ENCODE results near the gene ARHGAP24. TPM values are rescaled to one million over a fixed set of nuclear protein-coding genes. Genes with fewer than 3 reads are reported as not detected.

The ARHGAP24 gene
- total RNA-seq, 1 experiment from 2014 or later: 65.1 TPM

- DNase-seq: peak; percentile 78
- peak overlapping the region; percentile 43 for H3K9ac ChIP-seq (ENCODE audit: low read length)
- peaks cover 7% of the 10 kb centered on the region for H3K79me2 ChIP-seq (ENCODE audit: low read length)
- peak overlapping the region; percentile 57 for H3K4me2 ChIP-seq (ENCODE audit: low read depth, low read length, poor library complexity, severe bottlenecking)
- no peaks in the 10 kb centered on the region for H4K20me1 ChIP-seq (ENCODE audit: insufficient read depth, low read depth, low read length)
- peaks cover 85% of the 10 kb centered on the region for H3K4me1 ChIP-seq (ENCODE audit: low read length)
- peak overlapping the region; percentile 62 for H3K27ac ChIP-seq (ENCODE audit: low read length)
- no peak overlapping the region for H2AFZ ChIP-seq (ENCODE audit: low read length)
- H3K9me2 ChIP-seq (replicated peaks; ENCODE audit: insufficient read depth, low read length): no peaks in the 10 kb centered on the region
- no peaks in the 10 kb centered on the region for H3K27me3 ChIP-seq (ENCODE audit: low read length)
- no peaks in the 10 kb centered on the region for H3K9me3 ChIP-seq (ENCODE audit: low read length)
- no peaks in the 10 kb centered on the region for H3K36me3 ChIP-seq (ENCODE audit: insufficient read depth, low read length)
- H3K4me3 ChIP-seq (ENCODE audit: low read length): peak overlapping the region; percentile 32
Measured at GRCh38 chr4:85928775-85929591, 454.0 kb downstream of the ARHGAP24 start.

- H3K9ac ChIP-seq (ENCODE audit: low read length): peak overlapping the region; percentile 43
- H2AFZ ChIP-seq (ENCODE audit: low read length): peak overlapping the region; percentile 10; the same call in 1 of the 2 replicates
- no peaks in the 10 kb centered on the region for H3K27me3 ChIP-seq (ENCODE audit: low read length)
- H3K4me3 ChIP-seq (ENCODE audit: low read length): peak overlapping the region; percentile 32
- H3K9me3 ChIP-seq (ENCODE audit: low read length): no peaks in the 10 kb centered on the region
- no peaks in the 10 kb centered on the region for H3K9me2 ChIP-seq (replicated peaks; ENCODE audit: insufficient read depth, low read length)
- peak overlapping the region; percentile 62 for H3K27ac ChIP-seq (ENCODE audit: low read length)
- peak; percentile 53 for DNase-seq
- H3K4me1 ChIP-seq (ENCODE audit: low read length): peaks cover 85% of the 10 kb centered on the region
- H4K20me1 ChIP-seq (ENCODE audit: insufficient read depth, low read depth, low read length): no peaks in the 10 kb centered on the region
- H3K4me2 ChIP-seq (ENCODE audit: low read depth, low read length, poor library complexity, severe bottlenecking): peak overlapping the region; percentile 57
- no peaks in the 10 kb centered on the region for H3K36me3 ChIP-seq (ENCODE audit: insufficient read depth, low read length)
- H3K79me2 ChIP-seq (ENCODE audit: low read length): peaks cover 7% of the 10 kb centered on the region
Measured at GRCh38 chr4:85929961-85930665, 455.2 kb downstream of the ARHGAP24 start.

GRCh38 chr4:85932500-85933290 is 457.7 kb downstream of the ARHGAP24 start:
- no peak for DNase-seq
- Histone ChIP-seq H3K36me3 (ENCODE audit: insufficient read depth, low read length) (no peaks in the 10 kb centered on the region), H4K20me1 (ENCODE audit: insufficient read depth, low read depth, low read length) (no peaks in the 10 kb centered on the region), H3K27me3 (ENCODE audit: low read length) (no peaks in the 10 kb centered on the region), H3K4me2 (ENCODE audit: low read depth, low read length, poor library complexity, severe bottlenecking) (peak overlapping the region; percentile 23), H3K79me2 (ENCODE audit: low read length) (peaks cover 3% of the 10 kb centered on the region; the same call in 1 of the 2 replicates), H2AFZ (ENCODE audit: low read length) (no peak overlapping the region), H3K9ac (ENCODE audit: low read length) (no peak overlapping the region), H3K9me2 (replicated peaks; ENCODE audit: insufficient read depth, low read length) (no peaks in the 10 kb centered on the region), H3K4me3 (ENCODE audit: low read length) (no peak overlapping the region), H3K9me3 (ENCODE audit: low read length) (no peaks in the 10 kb centered on the region), H3K27ac (ENCODE audit: low read length) (no peak overlapping the region), H3K4me1 (ENCODE audit: low read length) (peaks cover 63% of the 10 kb centered on the region)

GRCh38 chr4:85933291-85933640 is 458.3 kb downstream of the ARHGAP24 start:
- H4K20me1 ChIP-seq (ENCODE audit: insufficient read depth, low read depth, low read length): no peaks in the 10 kb centered on the region
- no peaks in the 10 kb centered on the region for H3K9me2 ChIP-seq (replicated peaks; ENCODE audit: insufficient read depth, low read length)
- no peak overlapping the region for H3K9ac ChIP-seq (ENCODE audit: low read length)
- H3K4me2 ChIP-seq (ENCODE audit: low read depth, low read length, poor library complexity, severe bottlenecking): no peak overlapping the region
- no peaks in the 10 kb centered on the region for H3K27me3 ChIP-seq (ENCODE audit: low read length)
- H3K36me3 ChIP-seq (ENCODE audit: insufficient read depth, low read length): no peaks in the 10 kb centered on the region
- no peak overlapping the region for H3K27ac ChIP-seq (ENCODE audit: low read length)
- no peak overlapping the region for H2AFZ ChIP-seq (ENCODE audit: low read length)
- H3K4me3 ChIP-seq (ENCODE audit: low read length): no peak overlapping the region
- H3K4me1 ChIP-seq (ENCODE audit: low read length): peaks cover 58% of the 10 kb centered on the region
- H3K9me3 ChIP-seq (ENCODE audit: low read length): no peaks in the 10 kb centered on the region
- peaks cover 3% of the 10 kb centered on the region; the same call in 1 of the 2 replicates for H3K79me2 ChIP-seq (ENCODE audit: low read length)
- no peak for DNase-seq

GRCh38 chr4:85937507-85937906 is 462.6 kb downstream of the ARHGAP24 start:
- no peak for DNase-seq
- no peaks in the 10 kb centered on the region for H3K27me3 ChIP-seq (ENCODE audit: low read length)

GRCh38 chr4:85938062-85938461 is 463.1 kb downstream of the ARHGAP24 start:
- Histone ChIP-seq H2AFZ (ENCODE audit: low read length) (no peak overlapping the region), H3K36me3 (ENCODE audit: insufficient read depth, low read length) (no peaks in the 10 kb centered on the region), H3K27ac (ENCODE audit: low read length) (no peak overlapping the region), H3K27me3 (ENCODE audit: low read length) (no peaks in the 10 kb centered on the region), H4K20me1 (ENCODE audit: insufficient read depth, low read depth, low read length) (no peaks in the 10 kb centered on the region), H3K9me2 (replicated peaks; ENCODE audit: insufficient read depth, low read length) (no peaks in the 10 kb centered on the region), H3K4me3 (ENCODE audit: low read length) (no peak overlapping the region), H3K9me3 (ENCODE audit: low read length) (no peaks in the 10 kb centered on the region), H3K4me2 (ENCODE audit: low read depth, low read length, poor library complexity, severe bottlenecking) (no peak overlapping the region), H3K79me2 (ENCODE audit: low read length) (no peaks in the 10 kb centered on the region), H3K9ac (ENCODE audit: low read length) (no peak overlapping the region), H3K4me1 (ENCODE audit: low read length) (peaks cover 26% of the 10 kb centered on the region)
- no peak for DNase-seq

More at GRCh38 chr4:85937507-85937906, 462.6 kb downstream of the ARHGAP24 start:
- Histone ChIP-seq H3K4me3 (ENCODE audit: low read length) (no peak overlapping the region), H3K9me3 (ENCODE audit: low read length) (no peaks in the 10 kb centered on the region), H3K4me1 (ENCODE audit: low read length) (peaks cover 31% of the 10 kb centered on the region), H2AFZ (ENCODE audit: low read length) (no peak overlapping the region), H3K79me2 (ENCODE audit: low read length) (no peaks in the 10 kb centered on the region), H3K9ac (ENCODE audit: low read length) (no peak overlapping the region), H4K20me1 (ENCODE audit: insufficient read depth, low read depth, low read length) (no peaks in the 10 kb centered on the region), H3K27ac (ENCODE audit: low read length) (no peak overlapping the region), H3K4me2 (ENCODE audit: low read depth, low read length, poor library complexity, severe bottlenecking) (no peak overlapping the region), H3K36me3 (ENCODE audit: insufficient read depth, low read length) (no peaks in the 10 kb centered on the region), H3K9me2 (replicated peaks; ENCODE audit: insufficient read depth, low read length) (no peaks in the 10 kb centered on the region)

- Histone ChIP-seq H3K36me3 (ENCODE audit: insufficient read depth, low read length) (no peaks in the 10 kb centered on the region), H3K9me2 (replicated peaks; ENCODE audit: insufficient read depth, low read length) (no peaks in the 10 kb centered on the region), H3K9ac (ENCODE audit: low read length) (no peak overlapping the region), H2AFZ (ENCODE audit: low read length) (no peak overlapping the region), H3K4me3 (ENCODE audit: low read length) (no peak overlapping the region), H3K27me3 (ENCODE audit: low read length) (no peaks in the 10 kb centered on the region), H3K79me2 (ENCODE audit: low read length) (no peaks in the 10 kb centered on the region), H4K20me1 (ENCODE audit: insufficient read depth, low read depth, low read length) (no peaks in the 10 kb centered on the region), H3K4me1 (ENCODE audit: low read length) (peaks cover 18% of the 10 kb centered on the region; the same call in 1 of the 2 replicates), H3K27ac (ENCODE audit: low read length) (no peak overlapping the region), H3K9me3 (ENCODE audit: low read length) (no peaks in the 10 kb centered on the region), H3K4me2 (ENCODE audit: low read depth, low read length, poor library complexity, severe bottlenecking) (no peak overlapping the region)
- DNase-seq: no peak
Measured at GRCh38 chr4:85938902-85939301, 464.0 kb downstream of the ARHGAP24 start.

- no peak for DNase-seq
- Histone ChIP-seq H3K27ac (ENCODE audit: low read length) (no peak overlapping the region), H3K9me2 (replicated peaks; ENCODE audit: insufficient read depth, low read length) (no peaks in the 10 kb centered on the region), H2AFZ (ENCODE audit: low read length) (no peak overlapping the region), H3K9me3 (ENCODE audit: low read length) (no peaks in the 10 kb centered on the region), H4K20me1 (ENCODE audit: insufficient read depth, low read depth, low read length) (no peaks in the 10 kb centered on the region), H3K4me1 (ENCODE audit: low read length) (peaks cover 16% of the 10 kb centered on the region; the same call in 1 of the 2 replicates), H3K36me3 (ENCODE audit: insufficient read depth, low read length) (no peaks in the 10 kb centered on the region), H3K27me3 (ENCODE audit: low read length) (no peaks in the 10 kb centered on the region), H3K79me2 (ENCODE audit: low read length) (no peaks in the 10 kb centered on the region), H3K4me2 (ENCODE audit: low read depth, low read length, poor library complexity, severe bottlenecking) (no peak overlapping the region), H3K4me3 (ENCODE audit: low read length) (no peak overlapping the region), H3K9ac (ENCODE audit: low read length) (no peak overlapping the region)
Measured at GRCh38 chr4:85939595-85939994, 464.6 kb downstream of the ARHGAP24 start.

Measured in Karpas-422 (cell line).